ENCODE measurements around the gene POU6F1.

POU6F1 gene

GRCh38 chr12:51192284-51192671, 25.6 kb downstream of the POU6F1 start:
- Histone ChIP-seq H3K27me3 (ENCODE audit: low read depth, low read length) (no peaks in the 10 kb centered on the region), H3K36me3 (replicated peaks; ENCODE audit: low read depth, low read length) (no peaks in the 10 kb centered on the region)
- TF ChIP-seq CTCF (IDR thresholded peaks at IDR 0.05; ENCODE audit: low read depth, low read length) = no peak
- TF ChIP-seq EZH2phosphoT487 (IDR thresholded peaks at IDR 0.05; ENCODE audit: low read depth) = no peak

DNA sequence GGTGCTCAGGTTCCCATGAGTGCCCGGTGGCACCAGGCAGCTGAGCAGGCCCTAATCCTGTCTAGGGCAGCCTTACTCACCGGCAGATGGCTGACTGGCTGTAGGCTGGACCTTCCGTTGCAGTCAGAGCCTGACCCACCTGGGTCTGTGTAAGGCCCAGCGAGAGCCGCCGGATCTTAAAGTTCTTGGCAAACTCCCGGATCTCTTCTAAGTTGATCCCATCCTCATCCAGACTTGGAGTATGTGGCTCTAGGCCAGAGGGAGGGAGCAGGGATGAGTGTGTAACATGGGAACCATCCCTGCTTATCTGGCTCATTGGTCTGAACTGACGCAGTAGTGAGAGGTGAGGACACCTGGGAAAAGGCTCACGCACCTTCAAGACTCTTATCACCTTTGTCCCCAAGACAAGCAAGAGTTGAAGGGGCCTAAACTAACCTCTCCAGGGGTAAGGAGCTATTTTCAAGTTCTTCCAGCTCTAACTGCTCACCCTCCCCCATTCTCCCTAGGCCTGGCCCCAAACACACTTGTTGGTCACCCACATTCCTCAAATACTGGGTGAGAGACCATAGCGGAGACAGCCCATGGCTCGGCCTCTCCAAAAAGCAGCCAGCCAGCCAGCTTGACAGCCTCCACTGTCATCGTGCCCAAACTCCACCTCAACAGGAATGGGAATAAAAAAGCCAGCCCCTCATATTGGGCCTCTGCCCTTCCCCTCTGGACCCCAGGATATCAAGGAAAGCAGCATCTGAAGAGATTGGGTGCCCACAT, 26.2 kb downstream of the POU6F1 start:
- H3K9ac ChIP-seq (ENCODE audit: low read length) = no peak overlapping the region
- no peaks in the 10 kb centered on the region for H3K36me3 ChIP-seq (replicated peaks; ENCODE audit: low read depth, low read length)
- peaks cover 22% of the 10 kb centered on the region for H3K4me1 ChIP-seq (ENCODE audit: low read length)
- H3K4me3 ChIP-seq (ENCODE audit: low read length) = no peak overlapping the region
- H2AFZ ChIP-seq (ENCODE audit: low read depth, low read length) = no peak overlapping the region
- no peak overlapping the region for H3K27ac ChIP-seq (ENCODE audit: low read length)
- H3K9me3 ChIP-seq (ENCODE audit: insufficient read depth, low read length) = no peaks in the 10 kb centered on the region
- H3K79me2 ChIP-seq (ENCODE audit: low read length) = no peaks in the 10 kb centered on the region
- TF ChIP-seq EZH2phosphoT487 (IDR thresholded peaks at IDR 0.05; ENCODE audit: low read depth) = no peak
- no peak for TF ChIP-seq CTCF (IDR thresholded peaks at IDR 0.05; ENCODE audit: low read depth, low read length)
- no peaks in the 10 kb centered on the region for H4K20me1 ChIP-seq (ENCODE audit: insufficient read depth, low read length)
- no peak overlapping the region for H3K4me2 ChIP-seq (ENCODE audit: low read length)
- no peaks in the 10 kb centered on the region for H3K27me3 ChIP-seq (ENCODE audit: low read depth, low read length)

More at GRCh38 chr12:51192284-51192671, 25.6 kb downstream of the POU6F1 start:
- no peak overlapping the region for H3K27ac ChIP-seq (ENCODE audit: low read length)
- no peak overlapping the region for H3K4me3 ChIP-seq (ENCODE audit: low read length)
- H4K20me1 ChIP-seq (ENCODE audit: insufficient read depth, low read length) = no peaks in the 10 kb centered on the region
- H3K4me2 ChIP-seq (ENCODE audit: low read length) = no peak overlapping the region
- H3K9me3 ChIP-seq (ENCODE audit: insufficient read depth, low read length) = no peaks in the 10 kb centered on the region
- no peak overlapping the region for H3K9ac ChIP-seq (ENCODE audit: low read length)
- no peaks in the 10 kb centered on the region for H3K79me2 ChIP-seq (ENCODE audit: low read length)
- H3K4me1 ChIP-seq (ENCODE audit: low read length) = peaks cover 19% of the 10 kb centered on the region
- no peak overlapping the region for H2AFZ ChIP-seq (ENCODE audit: low read depth, low read length)

DNA sequence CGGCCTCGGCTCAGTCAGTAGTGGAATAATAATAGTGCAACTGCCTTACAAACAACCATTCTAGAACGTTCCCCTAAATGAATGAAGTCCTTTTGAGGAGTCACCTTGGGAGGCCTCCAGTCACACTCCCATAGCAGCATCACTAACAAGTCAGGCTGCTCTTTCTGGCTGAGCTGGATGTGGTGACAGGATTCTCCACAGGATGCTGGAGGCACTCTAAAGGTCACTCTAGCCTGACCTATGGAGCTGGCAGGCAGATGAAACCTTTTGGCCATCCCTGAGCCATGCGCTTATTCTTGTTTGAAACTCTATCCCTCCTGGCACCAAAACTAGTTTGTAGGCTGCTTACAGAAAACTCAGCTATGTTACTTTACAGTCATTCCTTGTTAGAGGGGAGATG, 27.0 kb downstream of the POU6F1 start:
- Histone ChIP-seq H3K79me2 (ENCODE audit: low read length) (no peaks in the 10 kb centered on the region), H3K4me3 (ENCODE audit: low read length) (no peak overlapping the region), H3K27me3 (ENCODE audit: low read depth, low read length) (no peaks in the 10 kb centered on the region), H3K36me3 (replicated peaks; ENCODE audit: low read depth, low read length) (no peaks in the 10 kb centered on the region), H3K4me1 (ENCODE audit: low read length) (peaks cover 22% of the 10 kb centered on the region), H3K9me3 (ENCODE audit: insufficient read depth, low read length) (no peaks in the 10 kb centered on the region), H3K27ac (ENCODE audit: low read length) (no peak overlapping the region), H3K4me2 (ENCODE audit: low read length) (no peak overlapping the region), H3K9ac (ENCODE audit: low read length) (no peak overlapping the region), H4K20me1 (ENCODE audit: insufficient read depth, low read length) (no peaks in the 10 kb centered on the region), H2AFZ (ENCODE audit: low read depth, low read length) (no peak overlapping the region)
- TF ChIP-seq EZH2phosphoT487 (IDR thresholded peaks at IDR 0.05; ENCODE audit: low read depth) = no peak
- no peak for TF ChIP-seq CTCF (IDR thresholded peaks at IDR 0.05; ENCODE audit: low read depth, low read length)

DNA sequence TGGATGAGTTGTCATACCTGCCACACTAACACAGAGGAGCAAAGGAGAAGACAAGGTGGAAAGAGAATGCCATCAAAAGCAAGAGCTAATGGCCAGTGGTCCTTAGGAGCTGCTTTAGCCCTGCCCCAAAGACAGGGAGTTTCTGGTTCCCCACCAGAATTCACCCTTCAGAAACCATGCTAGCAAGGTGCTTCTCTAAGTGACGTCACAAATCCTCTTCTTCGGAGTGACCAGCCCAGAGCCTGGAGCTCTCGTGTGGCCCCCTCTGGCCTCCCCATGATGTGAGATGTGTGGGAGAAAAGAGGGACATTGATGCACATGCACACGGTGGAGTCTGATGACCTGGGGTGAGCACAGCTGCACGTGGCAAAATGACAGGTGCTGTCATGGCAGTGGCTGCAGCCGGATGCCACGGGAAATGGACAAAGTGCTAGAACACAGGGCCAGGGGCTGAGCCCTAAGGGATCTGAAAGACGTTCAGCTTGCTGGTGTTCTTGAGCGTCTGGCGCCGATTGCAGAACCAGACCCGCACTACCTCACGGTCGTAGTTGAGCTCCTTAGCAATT, 28.0 kb downstream of the POU6F1 start:
- no peak overlapping the region for H2AFZ ChIP-seq (ENCODE audit: low read depth, low read length)

More for the DNA sequence above, 28.0 kb downstream of the POU6F1 start:
- H3K9ac ChIP-seq (ENCODE audit: low read length) = no peak overlapping the region
- H3K4me2 ChIP-seq (ENCODE audit: low read length) = no peak overlapping the region
- H3K27me3 ChIP-seq (ENCODE audit: low read depth, low read length) = no peaks in the 10 kb centered on the region
- no peaks in the 10 kb centered on the region for H3K79me2 ChIP-seq (ENCODE audit: low read length)
- TF ChIP-seq EZH2phosphoT487 (IDR thresholded peaks at IDR 0.05; ENCODE audit: low read depth) = no peak
- TF ChIP-seq CTCF (IDR thresholded peaks at IDR 0.05; ENCODE audit: low read depth, low read length) = no peak
- no peaks in the 10 kb centered on the region for H4K20me1 ChIP-seq (ENCODE audit: insufficient read depth, low read length)
- H3K36me3 ChIP-seq (replicated peaks; ENCODE audit: low read depth, low read length) = no peaks in the 10 kb centered on the region
- no peak overlapping the region for H3K4me3 ChIP-seq (ENCODE audit: low read length)
- H3K9me3 ChIP-seq (ENCODE audit: insufficient read depth, low read length) = no peaks in the 10 kb centered on the region
- peaks cover 22% of the 10 kb centered on the region for H3K4me1 ChIP-seq (ENCODE audit: low read length)
- H3K27ac ChIP-seq (ENCODE audit: low read length) = no peak overlapping the region
